Keratinocyte (primary cell): ENCODE data around the gene MAML2. TPM values are rescaled to one million over a fixed set of nuclear protein-coding genes. Genes with fewer than 3 reads are reported as not detected.

Experiments used
- DNase-seq: peaks from one replicate; pipeline ENCODE4 v3.0.0-alpha.2; 2011; ENCODE audit warnings: low read depth, missing footprints, low spot score
- FAIRE-seq: peaks from 2 replicates; lab custom pipeline; 2011; peaks lifted over from hg19 to GRCh38; lab: Jason Lieb, UNC
- H2AFZ ChIP-seq: 2 replicates; pipeline ENCODE4 v1.6.0; 2012; ENCODE audit warnings: low read length, control low read depth, inconsistent platforms; ENCODE audit not compliant: control insufficient read depth
- H3K27ac ChIP-seq: 2 replicates; pipeline ENCODE4 v1.5.1; 2011; ENCODE audit warnings: low read length; ENCODE audit not compliant: control insufficient read depth, insufficient read depth
- H3K27me3 ChIP-seq: 3 replicates; pipeline ENCODE4 v1.6.0; 2011; ENCODE audit warnings: low read length; ENCODE audit not compliant: control insufficient read depth, insufficient read depth; ENCODE audit errors: extremely low read depth
- H3K36me3 ChIP-seq, 2 experiments: 2 replicates in 1 of 2; 3 replicates in 1 of 2; pipeline ENCODE4 v1.5.1; 2011; ENCODE audit warnings: low read length in 2 of 2, mild to moderate bottlenecking in 1 of 2; ENCODE audit not compliant: control insufficient read depth in 2 of 2, insufficient read depth in 2 of 2; ENCODE audit errors: extremely low read depth in 1 of 2
- H3K4me1 ChIP-seq: 3 replicates; pipeline ENCODE4 v1.5.1; 2011; ENCODE audit warnings: low read length; ENCODE audit not compliant: control insufficient read depth, insufficient read depth; ENCODE audit errors: extremely low read depth
- H3K4me2 ChIP-seq: 3 replicates; pipeline ENCODE4 v1.6.0; 2011; ENCODE audit warnings: low read depth, low read length; ENCODE audit not compliant: control insufficient read depth, insufficient read depth; ENCODE audit errors: extremely low read depth
- H3K4me3 ChIP-seq, 3 experiments: fragments of 200-600 bp in 1 of 3; sonication (generic) in 1 of 3; 2 replicates in 2 of 3; 3 replicates in 1 of 3; pipeline ENCODE4 v1.5.1; 2011 to 2016; ENCODE audit warnings: low read length in 3 of 3, mild to moderate bottlenecking in 3 of 3, control low read depth in 2 of 3, inconsistent platforms in 1 of 3, low read depth in 1 of 3, mixed read lengths in 1 of 3, mixed run types in 1 of 3, moderate library complexity in 1 of 3; ENCODE audit not compliant: control insufficient read depth in 2 of 3, insufficient read depth in 2 of 3; ENCODE audit errors: extremely low read depth in 1 of 3
- H3K79me2 ChIP-seq: 2 replicates; pipeline ENCODE4 v1.6.0; 2012; ENCODE audit warnings: low read length; ENCODE audit not compliant: control insufficient read depth, insufficient read depth
- H3K9ac ChIP-seq: 3 replicates; pipeline ENCODE4 v1.6.0; 2011; ENCODE audit warnings: low read length; ENCODE audit not compliant: control insufficient read depth, insufficient read depth; ENCODE audit errors: extremely low read depth
- H3K9me1 ChIP-seq: 3 replicates; pipeline ENCODE4 v1.6.0; 2011; ENCODE audit warnings: low read length; ENCODE audit not compliant: control insufficient read depth, insufficient read depth; ENCODE audit errors: extremely low read depth
- H3K9me3 ChIP-seq: 2 replicates; pipeline ENCODE4 v1.5.1; 2012; ENCODE audit warnings: low read depth, low read length; ENCODE audit not compliant: control insufficient read depth
- H4K20me1 ChIP-seq: 3 replicates; pipeline ENCODE4 v1.6.0; 2011; ENCODE audit warnings: low read length; ENCODE audit not compliant: control insufficient read depth, insufficient read depth; ENCODE audit errors: extremely low read depth
- CTCF ChIP-seq, 3 experiments: IDR thresholded peaks in 1 of 3; conservative IDR thresholded peaks in 1 of 3; optimal IDR thresholded peaks in 1 of 3; 2 replicates in 2 of 3; 3 replicates in 1 of 3; pipeline versions ENCODE3 to v1.5.1; 2011; ENCODE audit warnings: low read length in 3 of 3, mild to moderate bottlenecking in 3 of 3, moderate library complexity in 2 of 3, control low read depth in 1 of 3, inconsistent platforms in 1 of 3; ENCODE audit not compliant: insufficient read depth in 2 of 3; ENCODE audit errors: extremely low read depth in 1 of 3
- EZH2 ChIP-seq: IDR thresholded peaks from one replicate; pipeline ENCODE4 v1.6.1; 2012; ENCODE audit warnings: inconsistent platforms, mild to moderate bottlenecking, low read length, moderate library complexity
- dilution Hi-C: fragments of 300-500 bp; cut with MboI; formaldehyde crosslinking; loops from one replicate; pipeline ENCODE4 v1.7.0; 2020; ENCODE audit warnings: low sequenced_read_pairs; ENCODE audit not compliant: extremely low pct_ligation_motif_present
- polyA plus RNA-seq, 5 experiments: library from polyadenylated mRNA; depleted of rRNA in 3 of 5; stranded (reverse) in 3 of 5; stranded (forward) in 1 of 5; unstranded in 1 of 5; fragments of >200 nt; gene quantifications; 1 replicate in 1 of 5; 2 replicates in 3 of 5; 3 replicates in 1 of 5; pipeline versions ENCODE4 v1.2.1 to v1.2.3, GENCODE V29; 2011 to 2012; ENCODE audit warnings: missing spikeins in 2 of 5, low read depth in 1 of 5, low replicate concordance in 1 of 5

The MAML2 gene
- polyA plus RNA-seq, 1 donor (not counting 4 experiments of a cell fraction or from before 2014, with no cell fraction given), result 4.2 TPM

- Histone ChIP-seq H3K9me1 (no peaks in the 10 kb centered on the region), H3K4me3 (no peak overlapping the region), H3K9me3 (no peaks in the 10 kb centered on the region), H3K36me3 (no peaks in the 10 kb centered on the region), H3K27ac (no peak overlapping the region), H3K4me2 (no peak overlapping the region), H3K27me3 (no peaks in the 10 kb centered on the region), H3K79me2 (no peaks in the 10 kb centered on the region), H3K9ac (no peak overlapping the region), H4K20me1 (no peaks in the 10 kb centered on the region), H3K4me1 (peaks cover 14% of the 10 kb centered on the region), H2AFZ (no peak overlapping the region)
- DNase-seq (no peak), FAIRE-seq (no peak)
- dilution Hi-C loops, result no loop called here
- TF ChIP-seq CTCF (optimal IDR thresholded peaks at IDR 0.05 in 1 of 3, IDR thresholded peaks at IDR 0.05 in 1 of 3, conservative IDR thresholded peaks at IDR 0.05 in 1 of 3; ENCODE audit: extremely low read depth in 1 of 3, insufficient read depth in 2 of 3, low read length in 3 of 3), result no peak
- no peak for TF ChIP-seq EZH2
Measured at GRCh38 chr11:96235751-96236150, 107.2 kb downstream of the MAML2 start.

GRCh38 chr11:96234866-96235441, 108.0 kb downstream of the MAML2 start:
- Histone ChIP-seq H3K27ac (no peak overlapping the region), H3K9ac (no peak overlapping the region), H3K9me1 (no peaks in the 10 kb centered on the region), H2AFZ (no peak overlapping the region), H3K4me1 (peaks cover 14% of the 10 kb centered on the region), H4K20me1 (no peaks in the 10 kb centered on the region), H3K79me2 (no peaks in the 10 kb centered on the region), H3K27me3 (no peaks in the 10 kb centered on the region), H3K36me3 (no peaks in the 10 kb centered on the region), H3K4me2 (no peak overlapping the region), H3K9me3 (no peaks in the 10 kb centered on the region), H3K4me3 (no peak overlapping the region)
- dilution Hi-C loops, result no loop called here
- FAIRE-seq (no peak), DNase-seq (no peak)
- TF ChIP-seq EZH2, result no peak
- TF ChIP-seq CTCF (optimal IDR thresholded peaks at IDR 0.05 in 1 of 3, IDR thresholded peaks at IDR 0.05 in 1 of 3, conservative IDR thresholded peaks at IDR 0.05 in 1 of 3; ENCODE audit: extremely low read depth in 1 of 3, insufficient read depth in 2 of 3, low read length in 3 of 3), result no peak
